Endothelial cell of umbilical vein (primary cell): Measurements from ENCODE around the gene MASP1. TPM values are rescaled to one million over a fixed set of nuclear protein-coding genes. Genes with fewer than 3 reads are reported as not detected.

ENCODE experiments used
- BruUV-seq: library from RNA; stranded (reverse); fragments of 400-500 nt; replicated peaks from 2 replicates; lab custom pipeline; 2021; lab: Mats Ljungman, UMichigan
- CTCF ChIA-PET: fragments of 300-600, 350-600 bp; sonication (Branson Sonifier 250); formaldehyde crosslinking; loops from one replicate; lab custom pipeline; 2021; ENCODE audit warnings: antibody characterized with exemption, inconsistent platforms; lab: Charles Lee
- POLR2A ChIA-PET: fragments of 300-600, 350-600 bp; sonication (Branson Sonifier 250); formaldehyde crosslinking; loops from one replicate; lab custom pipeline; 2021; ENCODE audit warnings: antibody characterized with exemption, inconsistent platforms; lab: Charles Lee
- DNase-seq: peaks from one replicate; pipeline ENCODE4 v3.0.0-alpha.2; 2011; ENCODE audit warnings: low read depth, low spot score
- FAIRE-seq: peaks from 2 replicates; lab custom pipeline; 2011; peaks lifted over from hg19 to GRCh38; lab: Jason Lieb, UNC
- H2AFZ ChIP-seq: 2 replicates; pipeline ENCODE4 v1.6.0; 2012; ENCODE audit warnings: low read depth, low read length, control low read depth, inconsistent platforms
- H3K27ac ChIP-seq: 2 replicates; pipeline ENCODE4 v1.5.1; 2011; ENCODE audit warnings: low read depth, mild to moderate bottlenecking, control low read depth, low read length, moderate library complexity; ENCODE audit not compliant: insufficient read depth
- H3K27me3 ChIP-seq, 2 experiments: 2 replicates each; pipeline versions ENCODE4 v1.6.0 to v1.6.1; 2011; ENCODE audit warnings: low read length in 2 of 2, mixed read lengths in 1 of 2; ENCODE audit not compliant: control insufficient read depth in 2 of 2, insufficient read depth in 2 of 2
- H3K36me3 ChIP-seq, 2 experiments: 2 replicates in 1 of 2; 3 replicates in 1 of 2; pipeline ENCODE4 v1.5.1; 2011; ENCODE audit warnings: low read length in 2 of 2, mild to moderate bottlenecking in 1 of 2, moderate library complexity in 1 of 2; ENCODE audit not compliant: control insufficient read depth in 2 of 2, insufficient read depth in 2 of 2; ENCODE audit errors: extremely low read depth in 1 of 2
- H3K4me1 ChIP-seq: 3 replicates; pipeline ENCODE4 v1.5.1; 2011; ENCODE audit warnings: mild to moderate bottlenecking, low read length; ENCODE audit not compliant: control insufficient read depth, insufficient read depth; ENCODE audit errors: extremely low read depth
- H3K4me2 ChIP-seq: 2 replicates; pipeline ENCODE4 v1.6.1; 2011; ENCODE audit warnings: low read length, control low read depth, mixed read lengths; ENCODE audit not compliant: insufficient read depth
- H3K4me3 ChIP-seq, 3 experiments: fragments of 200-600 bp in 1 of 3; sonication (generic), shearing (Covaris generic) in 1 of 3; replicated peaks in 1 of 3; 2 replicates each; pipeline ENCODE4 v1.5.1; 2011 to 2016; ENCODE audit warnings: control low read depth in 3 of 3, low read length in 3 of 3, mild to moderate bottlenecking in 2 of 3, inconsistent platforms in 1 of 3, low read depth in 1 of 3, moderate library complexity in 1 of 3; ENCODE audit not compliant: insufficient read depth in 1 of 3
- H3K79me2 ChIP-seq: 2 replicates; pipeline ENCODE4 v1.6.0; 2012; ENCODE audit warnings: low read length, inconsistent platforms; ENCODE audit not compliant: control insufficient read depth, insufficient read depth
- H3K9ac ChIP-seq: replicated peaks from 2 replicates; pipeline ENCODE3; 2011; ENCODE audit warnings: low read length, control low read depth; ENCODE audit not compliant: insufficient read depth; ENCODE audit errors: extremely low read depth
- H3K9me1 ChIP-seq: replicated peaks from 3 replicates; pipeline ENCODE4 v1.6.0; 2011; ENCODE audit warnings: mild to moderate bottlenecking, low read length; ENCODE audit not compliant: control insufficient read depth, insufficient read depth; ENCODE audit errors: extremely low read depth
- H3K9me3 ChIP-seq: replicated peaks from 2 replicates; pipeline ENCODE4 v1.5.1; 2012; ENCODE audit warnings: low read length, inconsistent platforms; ENCODE audit not compliant: control insufficient read depth, insufficient read depth
- H4K20me1 ChIP-seq: replicated peaks from 2 replicates; pipeline ENCODE3; 2011; ENCODE audit warnings: mild to moderate bottlenecking, low read length; ENCODE audit not compliant: control insufficient read depth, insufficient read depth; ENCODE audit errors: extremely low read depth
- CTCF ChIP-seq, 2 donors: IDR thresholded peaks; 1 replicate in 1 of 2; 2 replicates in 1 of 2; pipeline ENCODE4 v1.5.1; 2011; ENCODE audit warnings: low read length in 2 of 2, mild to moderate bottlenecking in 2 of 2, moderate library complexity in 2 of 2, control low read depth in 1 of 2, inconsistent platforms in 1 of 2, low read depth in 1 of 2; ENCODE audit not compliant: insufficient read depth in 1 of 2; ENCODE audit errors: extremely low read depth in 1 of 2
- EZH2 ChIP-seq: IDR thresholded peaks from 2 replicates; pipeline ENCODE4 v1.6.1; 2012; ENCODE audit warnings: borderline replicate concordance, low read depth, mild to moderate bottlenecking, moderate library complexity, low read length, inconsistent platforms; ENCODE audit not compliant: severe bottlenecking
- FOS ChIP-seq: IDR thresholded peaks from 2 replicates; pipeline ENCODE4 v1.6.1; 2011; ENCODE audit warnings: mild to moderate bottlenecking, low read length, moderate library complexity, borderline replicate concordance; ENCODE audit not compliant: insufficient read depth
- GATA2 ChIP-seq: IDR thresholded peaks from 2 replicates; pipeline ENCODE4 v1.7.0; 2011; ENCODE audit warnings: low read depth, mild to moderate bottlenecking, moderate library complexity, mixed read lengths, low read length; ENCODE audit not compliant: insufficient read length, insufficient read depth
- JUN ChIP-seq: IDR thresholded peaks from 2 replicates; pipeline ENCODE4 v1.6.1; 2011; ENCODE audit warnings: borderline replicate concordance, low read depth; ENCODE audit not compliant: insufficient read length, insufficient read depth
- MAX ChIP-seq: IDR thresholded peaks from 2 replicates; pipeline ENCODE4 v1.6.1; 2011; ENCODE audit not compliant: insufficient read depth, insufficient read length
- MYC ChIP-seq: IDR thresholded peaks from one replicate; pipeline ENCODE4 v1.6.1; 2011; ENCODE audit warnings: mild to moderate bottlenecking, low read depth, low read length
- POLR2A ChIP-seq: IDR thresholded peaks from 2 replicates; pipeline ENCODE4 v1.6.1; 2012; ENCODE audit warnings: low read depth, mild to moderate bottlenecking, control low read depth, low read length
- POLR2AphosphoS5 ChIP-seq: IDR thresholded peaks from 2 replicates; pipeline ENCODE4 v1.6.1; 2012; ENCODE audit warnings: low read depth, mild to moderate bottlenecking, control low read depth, low read length, moderate library complexity; ENCODE audit not compliant: insufficient read depth
- dilution Hi-C: fragments of 300-500 bp; cut with MboI; formaldehyde crosslinking; loops from one replicate; pipeline ENCODE4 v1.15.0; 2019; ENCODE audit warnings: low sequenced_read_pairs; ENCODE audit not compliant: extremely low pct_ligation_motif_present
- intact Hi-C: fragments of 100-400 bp; cut with micrococcal nuclease; formaldehyde crosslinking; loops from one replicate; pipeline ENCODE4 v1.10.0; 2022
- polyA plus RNA-seq, 4 experiments: library from polyadenylated mRNA; depleted of rRNA in 3 of 4; stranded (reverse) in 3 of 4; unstranded in 1 of 4; fragments of >200 nt; gene quantifications; 2 replicates each; pipeline versions ENCODE4 v1.2.1 to v1.2.3, GENCODE V29; 2011 to 2012; ENCODE audit warnings: missing spikeins in 1 of 4
- total RNA-seq: library from RNA; stranded (reverse); gene quantifications from 2 replicates; pipeline ENCODE4 v1.2.3, GENCODE V29; 2021

MASP1 gene
- total and polyA plus RNA-seq, 2 donors (not counting 3 experiments of a cell fraction or from before 2014, with no cell fraction given), result 0.31 to 0.50 TPM

GRCh38 chr3:187223799-187224198, 67.7 kb downstream of the MASP1 start:
- Histone ChIP-seq H3K79me2 (no peaks in the 10 kb centered on the region), H3K9me3 (no peaks in the 10 kb centered on the region), H3K4me2 (no peak overlapping the region), H3K27me3 (no peaks in the 10 kb centered on the region), H3K9ac (no peak overlapping the region), H3K27ac (no peak overlapping the region), H4K20me1 (no peaks in the 10 kb centered on the region), H2AFZ (no peak overlapping the region), H3K9me1 (no peaks in the 10 kb centered on the region), H3K36me3 (no peaks in the 10 kb centered on the region), H3K4me3 (no peak overlapping the region), H3K4me1 (no peaks in the 10 kb centered on the region)
- DNase-seq (no peak), FAIRE-seq (no peak)
- ChIA-PET POLR2A (no interaction called here), CTCF (interaction anchor here (0.6 to 9.1 kb wide), 10 partner anchors 11 to 1994 kb away, joined by 3 to 396 read pairs (median 5); no protein-coding TSS in a partner anchor)
- TF ChIP-seq MAX (no peak), POLR2A (no peak), CTCF (IDR thresholded peaks at IDR 0.05; ENCODE audit: extremely low read depth in 1 of 2, insufficient read depth in 1 of 2, low read depth in 1 of 2, low read length in 2 of 2) (no peak), POLR2AphosphoS5 (no peak), EZH2 (no peak), FOS (no peak), GATA2 (no peak), JUN (no peak), MYC (no peak)
- intact Hi-C loops (no loop called here), dilution Hi-C loops (no loop called here)
- BruUV-seq, result no TSS peak
